Measurements from ENCODE around the gene MUCL3.

DNA sequence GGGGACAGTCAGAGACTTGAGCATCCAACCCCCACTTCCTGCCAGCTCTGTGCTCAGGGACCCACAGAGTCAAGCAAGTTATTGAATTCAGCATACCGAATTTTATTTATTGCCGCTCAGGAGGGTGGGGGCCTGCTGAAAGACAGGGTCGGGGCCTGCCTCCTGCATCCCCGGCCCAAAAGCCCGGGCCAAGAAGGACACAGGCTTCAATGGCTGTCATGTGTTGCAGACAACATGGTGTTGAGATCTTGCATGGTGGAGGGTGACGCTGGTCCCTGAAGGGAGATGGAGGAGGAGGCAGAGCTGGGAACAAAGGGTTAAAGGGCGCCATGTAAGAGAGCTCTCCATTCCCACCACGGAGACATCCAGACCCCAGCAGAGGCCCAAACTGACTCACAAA is 9.5 kb upstream of the MUCL3 start:
- TF ChIP-seq YY1 (IDR thresholded peaks at IDR 0.05; ENCODE audit: low read depth) (no peak), CTCF (IDR thresholded peaks at IDR 0.05) (no peak), USF2 (IDR thresholded peaks at IDR 0.05; ENCODE audit: borderline replicate concordance, low read depth, low read length) (no peak), JUND (IDR thresholded peaks at IDR 0.05) (no peak), RCOR1 (IDR thresholded peaks at IDR 0.05; ENCODE audit: low read length) (no peak), TAF1 (IDR thresholded peaks at IDR 0.05; ENCODE audit: borderline replicate concordance, low read depth, low read length) (no peak), MEF2A (IDR thresholded peaks at IDR 0.05; ENCODE audit: borderline replicate concordance, low read depth) (no peak), TCF12 (IDR thresholded peaks at IDR 0.05) (no peak)
- TF ChIP-seq, protein P1, sequence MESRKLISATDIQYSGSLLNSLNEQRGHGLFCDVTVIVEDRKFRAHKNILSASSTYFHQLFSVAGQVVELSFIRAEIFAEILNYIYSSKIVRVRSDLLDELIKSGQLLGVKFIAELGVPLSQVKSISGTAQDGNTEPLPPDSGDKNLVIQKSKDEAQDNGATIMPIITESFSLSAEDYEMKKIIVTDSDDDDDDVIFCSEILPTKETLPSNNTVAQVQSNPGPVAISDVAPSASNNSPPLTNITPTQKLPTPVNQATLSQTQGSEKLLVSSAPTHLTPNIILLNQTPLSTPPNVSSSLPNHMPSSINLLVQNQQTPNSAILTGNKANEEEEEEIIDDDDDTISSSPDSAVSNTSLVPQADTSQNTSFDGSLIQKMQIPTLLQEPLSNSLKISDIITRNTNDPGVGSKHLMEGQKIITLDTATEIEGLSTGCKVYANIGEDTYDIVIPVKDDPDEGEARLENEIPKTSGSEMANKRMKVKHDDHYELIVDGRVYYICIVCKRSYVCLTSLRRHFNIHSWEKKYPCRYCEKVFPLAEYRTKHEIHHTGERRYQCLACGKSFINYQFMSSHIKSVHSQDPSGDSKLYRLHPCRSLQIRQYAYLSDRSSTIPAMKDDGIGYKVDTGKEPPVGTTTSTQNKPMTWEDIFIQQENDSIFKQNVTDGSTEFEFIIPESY (IDR thresholded peaks at IDR 0.05; ENCODE audit: borderline replicate concordance, low read depth) = no peak
